ENCODE data around the gene KCNMA1. TPM values are rescaled to one million over a fixed set of nuclear protein-coding genes. Genes with fewer than 3 reads are reported as not detected.
A peak's percentile ranks its signal among the peaks of the same experiment; 100 is the strongest.
"Not testable (repeated sequence)": the region's sequence is repeated elsewhere in the genome, so short reads cannot be mapped to it uniquely, and the experiment has no call there.

The KCNMA1 gene
- total RNA-seq, 1 experiment from 2014 or later = 139 TPM

- DNase-seq (ENCODE audit: low read depth) = no peak
These were observed 288.4 kb downstream of the KCNMA1 start for GRCh38 chr10:77349226-77349625.

- no peak for DNase-seq (ENCODE audit: low read depth)
These were observed 288.9 kb downstream of the KCNMA1 start for GRCh38 chr10:77348751-77349150.

GRCh38 chr10:77348082-77348481 lies 289.5 kb downstream of the KCNMA1 start:
- DNase-seq (ENCODE audit: low read depth) = peak; percentile 62

- DNase-seq (ENCODE audit: low read depth) = no peak
These were observed 290.6 kb downstream of the KCNMA1 start for GRCh38 chr10:77347052-77347451.

- no peak for DNase-seq (ENCODE audit: low read depth)
These were observed 296.6 kb downstream of the KCNMA1 start for GRCh38 chr10:77341055-77341454.

- not testable (repeated sequence) for DNase-seq (ENCODE audit: low read depth)
These were observed 297.7 kb downstream of the KCNMA1 start for GRCh38 chr10:77339872-77340271.

- no peak for DNase-seq (ENCODE audit: low read depth)
These were observed 298.4 kb downstream of the KCNMA1 start for GRCh38 chr10:77339166-77339565.

- DNase-seq (ENCODE audit: low read depth) = no peak
These were observed 299.5 kb downstream of the KCNMA1 start for GRCh38 chr10:77338143-77338542.

GRCh38 chr10:77334501-77334900 lies 303.1 kb downstream of the KCNMA1 start:
- no peak for DNase-seq (ENCODE audit: low read depth)

GRCh38 chr10:77333610-77334340 lies 303.8 kb downstream of the KCNMA1 start:
- peak; percentile 59 for DNase-seq (ENCODE audit: low read depth)

- no peak for DNase-seq (ENCODE audit: low read depth)
These were observed 305.4 kb downstream of the KCNMA1 start for GRCh38 chr10:77332256-77332655.

- no peak for DNase-seq (ENCODE audit: low read depth)
These were observed 309.3 kb downstream of the KCNMA1 start for GRCh38 chr10:77328272-77328816.

GRCh38 chr10:77325233-77325537 lies 312.4 kb downstream of the KCNMA1 start:
- no peak for DNase-seq (ENCODE audit: low read depth)

- DNase-seq (ENCODE audit: low read depth) = peak; percentile 65
These were observed 315.8 kb downstream of the KCNMA1 start for GRCh38 chr10:77321838-77322237.

GRCh38 chr10:77320971-77321471 lies 316.6 kb downstream of the KCNMA1 start:
- peak; percentile 48 for DNase-seq (ENCODE audit: low read depth)

- DNase-seq (ENCODE audit: low read depth) = no peak
These were observed 318.1 kb downstream of the KCNMA1 start for GRCh38 chr10:77319557-77319956.

GRCh38 chr10:77318739-77319138 lies 318.9 kb downstream of the KCNMA1 start:
- DNase-seq (ENCODE audit: low read depth) = no peak

GRCh38 chr10:77317221-77317620 lies 320.4 kb downstream of the KCNMA1 start:
- no peak for DNase-seq (ENCODE audit: low read depth)

GRCh38 chr10:77315496-77316129 lies 322.0 kb downstream of the KCNMA1 start:
- no peak for DNase-seq (ENCODE audit: low read depth)

- no peak for DNase-seq (ENCODE audit: low read depth)
These were observed 324.4 kb downstream of the KCNMA1 start for GRCh38 chr10:77313066-77313750.

- DNase-seq (ENCODE audit: low read depth) = no peak
These were observed 326.4 kb downstream of the KCNMA1 start for GRCh38 chr10:77311186-77311585.

GRCh38 chr10:77310288-77310840 lies 327.2 kb downstream of the KCNMA1 start:
- no peak for DNase-seq (ENCODE audit: low read depth)

All from HT1080 (cell line).